ENCODE measurements around the gene WDR33. TPM values are rescaled to one million over a fixed set of nuclear protein-coding genes. Genes with fewer than 3 reads are reported as not detected.

WDR33 gene
- total and polyA plus RNA-seq, 8 donors: 7.9 to 99.9 (median 20.3) TPM

- Histone ChIP-seq H3K27me3 (no peaks in the 10 kb centered on the region), H3K36me3 (peaks cover 0 to 27% (median 8%) of the 10 kb centered on the region in 4 donors), H3K9me3 (no peaks in the 10 kb centered on the region), H3K4me3 (no peak overlapping the region), H3K27ac (peak overlapping the region in 3 of 5 donors; percentile 82 to 90 (median 84)), H3K4me1 (peaks cover under 1 to 86% (median 61%) of the 10 kb centered on the region in 4 donors)
- intact Hi-C loops (cut with DNase I; ENCODE audit: low total_unique reads): no loop called here
- WGBS, 5 donors: 76 to 85% (median 81%) methylated on average over 16 of the region's 16 CpGs
- no peak for TF ChIP-seq POLR2A (IDR thresholded peaks at IDR 0.05)
- DNase-seq: no peak
Observed at GRCh38 chr2:127655209-127656073, 155.5 kb downstream of the WDR33 start.

GRCh38 chr2:127654838-127655175, 156.2 kb downstream of the WDR33 start:
- H3K27me3 ChIP-seq: no peaks in the 10 kb centered on the region
- no peaks in the 10 kb centered on the region for H3K9me3 ChIP-seq
- H3K4me3 ChIP-seq: no peak overlapping the region
- WGBS, 5 donors: 80 to 92% (median 90%) methylated on average over 8 of the region's 8 CpGs
- TF ChIP-seq POLR2A (IDR thresholded peaks at IDR 0.05) (no peak), EP300 (IDR thresholded peaks at IDR 0.05) (no peak), CTCF (IDR thresholded peaks at IDR 0.05) (no peak), POLR2AphosphoS5 (IDR thresholded peaks at IDR 0.05) (no peak)
- peaks cover 0 to 27% (median 8%) of the 10 kb centered on the region in 4 donors for H3K36me3 ChIP-seq
- intact Hi-C loops (cut with DNase I; ENCODE audit: low total_unique reads): no loop called here
- DNase-seq: no peak
- peak overlapping the region in 3 of 5 donors; percentile 82 to 90 (median 84) for H3K27ac ChIP-seq
- peaks cover 7 to 92% (median 61%) of the 10 kb centered on the region in 4 donors for H3K4me1 ChIP-seq

GRCh38 chr2:127654084-127654837, 156.7 kb downstream of the WDR33 start:
- H3K36me3 ChIP-seq: peaks cover 0 to 27% (median 8%) of the 10 kb centered on the region in 4 donors
- no peak overlapping the region for H3K4me3 ChIP-seq
- H3K9me3 ChIP-seq: no peaks in the 10 kb centered on the region
- TF ChIP-seq CTCF (IDR thresholded peaks at IDR 0.05) (no peak), POLR2A (IDR thresholded peaks at IDR 0.05) (no peak), POLR2AphosphoS5 (IDR thresholded peaks at IDR 0.05) (no peak), EP300 (IDR thresholded peaks at IDR 0.05) (no peak)
- H3K27me3 ChIP-seq: no peaks in the 10 kb centered on the region
- peaks cover 13 to 92% (median 62%) of the 10 kb centered on the region in 4 donors for H3K4me1 ChIP-seq
- H3K27ac ChIP-seq: peak overlapping the region in 3 of 5 donors; percentile 82 to 90 (median 84)
- WGBS, 5 donors: 79 to 91% (median 86%) methylated on average over 17 to 24 of the region's 24 CpGs
- intact Hi-C loops (cut with DNase I; ENCODE audit: low total_unique reads): no loop called here
- no peak for DNase-seq

GRCh38 chr2:127653421-127654083, 157.4 kb downstream of the WDR33 start:
- Histone ChIP-seq H3K4me3 (no peak overlapping the region), H3K36me3 (peaks cover 0 to 27% (median 8%) of the 10 kb centered on the region in 4 donors), H3K27ac (peak overlapping the region in 4 of 5 donors; percentile 42 to 90 (median 83)), H3K4me1 (peaks cover 16 to 89% (median 62%) of the 10 kb centered on the region in 4 donors), H3K27me3 (no peaks in the 10 kb centered on the region), H3K9me3 (no peaks in the 10 kb centered on the region)
- intact Hi-C loops (cut with DNase I; ENCODE audit: low total_unique reads): no loop called here
- WGBS, 5 donors: 73 to 84% (median 76%) methylated on average over 14 to 16 of the region's 16 CpGs
- no peak for DNase-seq
- TF ChIP-seq CTCF (IDR thresholded peaks at IDR 0.05) (no peak), POLR2AphosphoS5 (IDR thresholded peaks at IDR 0.05) (no peak), POLR2A (IDR thresholded peaks at IDR 0.05) (no peak), EP300 (IDR thresholded peaks at IDR 0.05) (no peak)
